NCI-H187 (cell line): ENCODE data around the gene SPATA17.

Experiments
- DNase-seq, 2 experiments: peaks; one replicate each; lab custom pipeline; 2025; lab: John Stamatoyannopoulos, UW

Gene SPATA17

DNA sequence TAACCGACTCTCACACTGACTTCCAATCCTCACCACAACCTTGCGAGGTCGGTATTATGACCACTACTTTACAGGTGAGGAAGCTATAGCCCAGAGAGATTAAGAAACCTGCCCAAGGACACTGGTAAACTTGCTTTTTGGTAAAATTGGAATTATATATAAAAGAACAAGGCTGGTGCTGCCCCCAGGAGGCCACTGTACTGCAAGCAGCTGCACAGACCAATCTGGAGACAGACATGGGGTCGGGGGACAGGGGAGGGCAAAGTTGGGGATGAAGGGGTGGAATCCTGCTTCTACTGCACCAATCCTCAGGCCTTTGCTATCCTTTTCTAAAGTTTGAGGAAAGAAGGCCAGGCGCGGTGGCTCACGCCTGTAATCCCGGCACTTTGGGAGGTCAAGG is 280.8 kb downstream of the SPATA17 start:
- DNase-seq, result no peak

DNA sequence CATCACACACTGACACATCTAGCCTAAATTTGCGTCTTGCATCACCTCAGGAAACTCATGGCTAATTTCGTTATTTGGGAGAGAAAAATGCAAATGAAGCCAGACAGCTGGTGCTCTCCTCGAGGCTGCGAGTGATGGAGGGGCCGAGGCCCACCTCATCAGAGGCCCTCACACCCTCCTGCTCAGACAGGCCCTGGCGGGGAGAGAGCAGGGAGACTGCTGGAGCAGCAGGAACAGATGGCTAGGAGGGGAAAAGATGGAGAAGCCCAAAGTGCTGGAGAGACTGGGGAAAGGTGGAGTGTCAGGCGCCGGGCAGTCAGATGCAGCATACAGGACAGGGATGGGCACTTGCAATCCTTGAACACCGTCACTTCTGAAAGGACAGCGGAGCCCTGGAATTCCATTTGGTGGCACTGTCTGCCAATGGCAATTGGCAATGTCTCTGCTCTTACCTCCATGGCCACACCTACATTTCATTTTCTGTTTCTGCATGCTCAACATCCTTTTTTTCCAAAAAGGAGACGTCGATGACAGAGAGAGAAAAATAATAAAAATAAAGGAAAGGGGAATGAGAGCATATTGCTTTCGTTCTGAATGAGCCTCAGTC is 286.2 kb downstream of the SPATA17 start:
- DNase-seq, result no peak

DNA sequence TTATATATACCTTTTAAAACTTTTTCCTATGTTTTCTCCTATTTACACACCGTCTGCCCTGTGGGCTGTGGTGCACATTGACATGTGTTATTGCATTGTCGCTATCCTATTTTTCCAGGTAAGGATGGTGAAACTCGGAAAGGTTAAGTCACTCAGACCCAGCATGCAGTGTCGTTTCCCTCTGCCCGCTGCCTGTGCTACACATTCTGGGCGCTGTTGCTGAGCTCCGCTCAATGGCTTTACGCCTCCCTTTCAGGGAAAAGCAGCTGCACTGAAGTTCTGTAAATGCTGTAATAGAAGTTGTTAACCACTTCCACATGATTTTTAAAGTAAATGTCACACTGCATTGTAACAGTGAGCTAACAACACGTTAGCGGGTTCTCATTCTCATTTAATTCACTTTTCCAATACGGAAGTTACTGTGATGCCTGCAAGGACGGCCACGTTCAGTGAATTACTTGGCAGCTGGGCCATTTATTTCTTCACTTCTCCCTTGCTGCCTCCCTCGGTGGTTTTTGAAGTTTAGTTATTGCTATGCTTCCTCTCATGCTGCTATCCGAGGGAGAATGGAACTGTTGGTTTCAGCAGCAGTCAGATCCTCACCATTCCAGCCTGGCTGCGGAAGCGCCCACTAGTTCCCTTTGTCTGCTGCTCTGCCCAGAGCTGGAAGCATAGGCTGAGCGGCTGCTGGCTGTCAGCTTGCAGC is 288.7 kb downstream of the SPATA17 start:
- no peak for DNase-seq
